Peyer's patch (tissue), 4 donors: ENCODE results near the gene EPB41L4A. TPM values are rescaled to one million over a fixed set of nuclear protein-coding genes. Genes with fewer than 3 reads are reported as not detected.

ENCODE experiments used
- DNase-seq, 3 donors: peaks; one replicate each; pipeline ENCODE4 v3.0.0-alpha.2; 2017 to 2019
- H3K27ac ChIP-seq, 4 donors: fragments of 200-600 bp; sonication (generic); one replicate each; pipeline ENCODE4 v1.5.1; 2016 to 2019
- H3K27me3 ChIP-seq, 2 donors: fragments of 200-600 bp; sonication (generic); one replicate each; pipeline ENCODE4 v1.5.1; 2019
- H3K36me3 ChIP-seq, 3 donors: fragments of 200-600 bp; sonication (generic); one replicate each; pipeline ENCODE4 v1.5.1; 2016 to 2019
- H3K4me1 ChIP-seq, 4 donors: fragments of 200-600 bp; sonication (generic); one replicate each; pipeline ENCODE4 v1.5.1; 2016 to 2019
- H3K4me3 ChIP-seq, 4 donors: fragments of 200-600 bp; sonication (generic); 1 replicate in 3 of 4; 2 replicates in 1 of 4; pipeline ENCODE4 v1.5.1; 2016 to 2019; ENCODE audit warnings: mild to moderate bottlenecking in 1 of 4
- H3K9me3 ChIP-seq, 4 donors: fragments of 200-600 bp; sonication (generic); one replicate each; pipeline ENCODE4 v1.5.1; 2016 to 2019; ENCODE audit warnings: mild to moderate bottlenecking in 1 of 4
- CTCF ChIP-seq, 6 experiments: fragments of 450-650 bp in 4 of 6; fragments of 200-600 bp in 2 of 6; sonication (generic) in 1 of 6; IDR thresholded peaks; one replicate each; pipeline ENCODE4 v1.5.1; 2017 to 2019; ENCODE audit warnings: antibody characterized with exemption in 6 of 6, mild to moderate bottlenecking in 3 of 6, moderate library complexity in 1 of 6
- POLR2A ChIP-seq, 2 donors: fragments of 450-650 bp; IDR thresholded peaks; one replicate each; pipeline ENCODE4 v1.5.1; 2017; ENCODE audit warnings: antibody characterized with exemption in 2 of 2, mild to moderate bottlenecking in 2 of 2, moderate library complexity in 2 of 2
- total RNA-seq, 4 donors: library from RNA; depleted of rRNA; stranded (reverse); fragments of >200 nt; gene quantifications; one replicate each; pipeline ENCODE4 v1.1.0, GENCODE V29; 2016

EPB41L4A gene
- total RNA-seq, 4 donors from 2014 or later = 3.3 to 28.9 (median 9.0) TPM

GRCh38 chr5:112270299-112271293 is 148.5 kb downstream of the EPB41L4A start:
- no peak overlapping the region for H3K27ac ChIP-seq
- H3K9me3 ChIP-seq = no peaks in the 10 kb centered on the region
- H3K36me3 ChIP-seq = no peaks in the 10 kb centered on the region
- H3K4me3 ChIP-seq = no peak overlapping the region
- DNase-seq = no peak
- H3K27me3 ChIP-seq = no peaks in the 10 kb centered on the region
- no peaks in the 10 kb centered on the region for H3K4me1 ChIP-seq
- TF ChIP-seq POLR2A (IDR thresholded peaks at IDR 0.05) = no peak
- no peak for TF ChIP-seq CTCF (IDR thresholded peaks at IDR 0.05)

GRCh38 chr5:112267231-112267630 is 151.8 kb downstream of the EPB41L4A start:
- Histone ChIP-seq H3K9me3 (no peaks in the 10 kb centered on the region), H3K4me3 (no peak overlapping the region), H3K27me3 (no peaks in the 10 kb centered on the region), H3K36me3 (no peaks in the 10 kb centered on the region), H3K27ac (no peak overlapping the region), H3K4me1 (no peaks in the 10 kb centered on the region)
- TF ChIP-seq CTCF (IDR thresholded peaks at IDR 0.05) (no peak), POLR2A (IDR thresholded peaks at IDR 0.05) (no peak)
- no peak for DNase-seq

- no peak overlapping the region for H3K4me3 ChIP-seq
- TF ChIP-seq CTCF (IDR thresholded peaks at IDR 0.05) = no peak
- H3K36me3 ChIP-seq = no peaks in the 10 kb centered on the region
- H3K9me3 ChIP-seq = no peaks in the 10 kb centered on the region
- no peaks in the 10 kb centered on the region for H3K27me3 ChIP-seq
- DNase-seq = no peak
- no peaks in the 10 kb centered on the region for H3K4me1 ChIP-seq
- no peak overlapping the region for H3K27ac ChIP-seq
Observed at GRCh38 chr5:112264666-112265065, 154.4 kb downstream of the EPB41L4A start.

GRCh38 chr5:112264151-112264550 is 154.9 kb downstream of the EPB41L4A start:
- no peaks in the 10 kb centered on the region for H3K4me1 ChIP-seq

GRCh38 chr5:112263469-112263868 is 155.6 kb downstream of the EPB41L4A start:
- no peak for DNase-seq
- Histone ChIP-seq H3K36me3 (no peaks in the 10 kb centered on the region), H3K27me3 (no peaks in the 10 kb centered on the region), H3K9me3 (no peaks in the 10 kb centered on the region), H3K4me3 (no peak overlapping the region), H3K27ac (no peak overlapping the region), H3K4me1 (no peaks in the 10 kb centered on the region)
- TF ChIP-seq CTCF (IDR thresholded peaks at IDR 0.05) (no peak), POLR2A (IDR thresholded peaks at IDR 0.05) (no peak)

More at GRCh38 chr5:112264151-112264550, 154.9 kb downstream of the EPB41L4A start:
- no peaks in the 10 kb centered on the region for H3K27me3 ChIP-seq
- DNase-seq = no peak
- no peak for TF ChIP-seq POLR2A (IDR thresholded peaks at IDR 0.05)
- no peak for TF ChIP-seq CTCF (IDR thresholded peaks at IDR 0.05)
- H3K27ac ChIP-seq = no peak overlapping the region
- no peak overlapping the region for H3K4me3 ChIP-seq
- no peaks in the 10 kb centered on the region for H3K9me3 ChIP-seq
- H3K36me3 ChIP-seq = no peaks in the 10 kb centered on the region
